Superior temporal gyrus (tissue), 1 donor: ENCODE measurements around the gene MRRF.
"Not testable (repeated sequence)": the region's sequence is repeated elsewhere in the genome, so short reads cannot be mapped to it uniquely, and the experiment has no call there.

ENCODE experiments used
- DNase-seq: peaks from one replicate; pipeline ENCODE4 v3.0.0-alpha.2; 2016; ENCODE audit errors: extremely low spot score

Gene MRRF

DNA sequence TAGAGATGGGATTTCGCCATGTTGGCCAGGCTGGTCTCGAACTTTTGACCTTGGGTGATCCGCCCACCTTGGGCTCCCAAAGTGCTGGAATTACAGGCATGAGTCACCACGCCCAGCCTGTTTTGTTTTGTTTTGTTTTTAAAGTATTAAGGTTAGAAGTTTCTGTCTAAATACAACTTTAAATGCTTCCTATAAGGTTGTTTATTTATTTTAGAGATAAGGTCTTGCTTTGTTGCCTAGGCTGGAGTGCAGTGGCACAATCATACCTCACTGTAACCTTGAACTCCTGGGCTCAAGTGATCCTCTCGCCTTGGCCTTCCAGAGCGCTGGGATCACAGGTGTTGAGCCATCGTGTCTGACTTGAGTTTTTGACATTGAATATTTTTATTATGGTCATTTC is 11.4 kb downstream of the MRRF start:
- no peak for DNase-seq

DNA sequence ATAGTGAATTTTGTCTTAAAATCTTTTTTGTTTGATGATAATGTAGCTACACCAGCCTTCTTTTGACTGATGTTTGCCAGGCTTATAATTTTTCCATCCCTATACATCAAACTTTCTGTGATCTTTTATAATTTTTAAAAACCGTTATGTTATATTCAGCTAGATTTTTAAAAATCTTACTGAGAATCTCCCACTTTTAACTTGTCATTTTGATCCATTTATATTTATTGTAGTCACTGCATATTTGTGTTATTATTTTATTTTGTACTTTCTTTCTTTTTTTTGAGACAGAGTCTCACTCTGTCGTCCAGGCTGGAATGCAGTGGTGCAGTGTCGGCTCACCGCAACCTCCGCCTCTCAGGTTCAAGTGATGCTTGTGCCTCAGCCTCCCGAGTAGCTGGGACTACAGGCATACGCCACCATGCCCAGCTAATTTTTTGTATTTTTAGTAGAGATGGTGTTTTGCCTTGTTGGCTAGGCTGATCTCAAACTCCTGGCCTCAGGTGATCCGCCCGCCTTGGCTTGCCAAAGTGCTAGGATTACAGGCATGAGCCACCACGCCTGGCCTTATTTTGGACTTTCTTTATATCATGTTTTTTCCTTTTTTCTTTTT is 12.7 kb downstream of the MRRF start:
- DNase-seq, result no peak

DNA sequence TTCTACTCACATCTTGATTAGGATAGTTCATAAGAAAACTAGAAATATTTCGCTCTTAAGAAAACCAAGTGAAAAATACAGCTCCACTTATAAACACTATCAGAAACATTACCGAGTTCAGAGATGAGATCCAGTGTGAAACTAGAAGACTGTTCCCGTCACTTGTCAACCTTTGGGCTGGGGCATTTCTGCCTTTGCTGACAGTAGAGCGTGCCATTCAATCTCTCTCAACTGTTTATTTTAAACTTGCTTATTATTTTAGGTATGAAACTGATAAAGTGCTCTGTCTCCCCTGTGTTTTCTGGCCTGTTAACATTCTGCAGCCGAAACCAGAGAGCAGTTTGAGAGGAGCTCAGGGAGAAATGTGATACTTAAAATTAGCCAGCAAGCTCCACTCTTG is 16.7 kb downstream of the MRRF start:
- DNase-seq, result no peak

DNA sequence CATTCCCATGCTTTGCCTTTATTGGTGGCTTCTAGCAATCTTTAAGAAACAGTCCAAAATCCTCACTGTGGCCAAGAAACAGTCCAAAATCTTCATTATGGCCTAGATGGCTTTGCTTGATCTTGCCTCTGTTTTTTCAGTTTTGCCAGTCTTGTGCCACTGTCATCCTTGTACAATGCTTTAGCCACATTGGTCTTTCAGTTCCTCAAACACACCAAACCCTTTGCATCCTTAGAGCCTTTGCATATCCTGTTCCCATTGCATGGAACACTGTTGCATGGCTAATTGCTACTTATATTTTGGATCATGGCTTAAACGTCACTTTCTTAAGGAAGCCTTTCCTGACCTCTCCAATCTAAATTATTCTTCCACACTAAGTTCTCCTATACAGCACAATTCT is 22.1 kb downstream of the MRRF start:
- no peak for DNase-seq

DNA sequence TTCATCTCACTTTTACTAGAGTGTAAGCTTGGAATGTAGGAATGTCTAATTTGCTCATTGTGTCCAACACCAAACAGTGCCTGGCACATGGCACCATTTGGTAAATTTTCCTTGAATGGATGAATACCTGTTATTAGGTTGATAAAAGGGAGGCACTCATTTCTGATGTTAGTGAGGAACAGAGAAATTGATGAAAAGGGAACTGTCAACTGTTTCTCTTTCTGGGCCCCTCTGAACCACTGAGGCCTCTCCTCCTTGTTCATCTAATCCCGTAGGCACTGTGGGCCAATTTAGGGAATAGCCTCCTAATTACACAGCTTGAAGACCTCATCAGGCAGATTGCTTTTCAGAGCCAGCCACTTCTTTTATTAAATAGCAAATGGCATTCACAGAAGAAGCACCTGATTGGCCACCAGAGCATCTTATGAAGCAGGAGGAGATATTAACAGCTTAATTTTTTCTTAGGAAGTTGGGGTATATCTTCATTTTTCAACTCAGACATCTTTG is 22.6 kb downstream of the MRRF start:
- no peak for DNase-seq

DNA sequence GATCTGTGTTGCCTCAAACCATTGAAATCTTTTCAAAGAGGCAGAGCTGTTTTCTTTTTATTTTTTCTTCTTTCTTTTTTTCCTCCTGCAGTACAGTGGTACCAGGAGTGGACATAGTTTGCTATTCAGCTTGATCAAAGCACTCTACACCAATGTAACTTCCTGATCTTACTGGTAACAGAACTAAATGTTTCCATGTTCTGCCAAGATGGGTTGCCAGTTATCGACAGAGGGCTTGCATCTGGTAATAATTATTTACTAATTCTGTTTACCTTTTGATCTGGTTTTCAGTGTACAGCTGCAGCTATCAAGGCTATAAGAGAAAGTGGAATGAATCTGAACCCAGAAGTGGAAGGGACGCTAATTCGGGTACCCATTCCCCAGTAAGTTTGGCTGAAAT is 26.8 kb downstream of the MRRF start:
- no peak for DNase-seq

DNA sequence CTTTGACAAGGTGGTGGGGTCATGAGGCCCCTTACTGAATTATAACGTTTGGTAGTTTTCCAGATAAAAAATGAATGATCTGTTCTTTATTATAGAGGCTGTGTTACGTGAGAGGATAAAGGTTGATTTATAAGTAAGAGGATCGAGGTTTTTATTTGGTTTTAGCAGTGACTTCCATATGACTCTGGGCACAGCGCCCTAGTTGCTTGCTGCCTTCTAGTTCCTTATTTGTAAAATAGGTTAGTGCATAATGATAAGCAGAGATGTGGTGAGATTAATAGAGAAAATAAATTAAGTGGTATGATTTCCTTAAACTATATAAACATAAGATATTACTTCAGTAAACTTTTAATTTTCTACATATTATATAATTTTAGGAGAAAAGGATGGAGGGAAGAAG is 29.8 kb downstream of the MRRF start:
- DNase-seq, result no peak

DNA sequence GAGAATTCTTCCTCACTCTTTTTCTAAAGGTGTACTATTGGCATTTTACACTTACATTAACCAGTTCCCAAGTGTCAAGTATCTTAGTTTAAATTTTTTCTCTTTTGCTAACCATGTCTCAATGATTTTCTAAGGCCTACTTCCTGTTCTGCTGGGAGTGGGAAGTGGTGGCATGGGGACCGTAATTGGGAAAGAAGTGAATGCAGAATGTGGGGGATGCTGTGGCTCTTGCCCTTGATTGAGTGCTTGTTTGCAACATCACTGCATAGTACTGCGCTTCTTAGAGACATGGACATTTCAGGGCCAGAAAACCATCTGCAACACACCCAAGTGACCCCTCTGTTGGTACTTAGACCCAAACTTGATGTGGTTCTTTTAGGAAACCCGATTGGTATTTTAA is 32.8 kb downstream of the MRRF start:
- DNase-seq, result no peak

DNA sequence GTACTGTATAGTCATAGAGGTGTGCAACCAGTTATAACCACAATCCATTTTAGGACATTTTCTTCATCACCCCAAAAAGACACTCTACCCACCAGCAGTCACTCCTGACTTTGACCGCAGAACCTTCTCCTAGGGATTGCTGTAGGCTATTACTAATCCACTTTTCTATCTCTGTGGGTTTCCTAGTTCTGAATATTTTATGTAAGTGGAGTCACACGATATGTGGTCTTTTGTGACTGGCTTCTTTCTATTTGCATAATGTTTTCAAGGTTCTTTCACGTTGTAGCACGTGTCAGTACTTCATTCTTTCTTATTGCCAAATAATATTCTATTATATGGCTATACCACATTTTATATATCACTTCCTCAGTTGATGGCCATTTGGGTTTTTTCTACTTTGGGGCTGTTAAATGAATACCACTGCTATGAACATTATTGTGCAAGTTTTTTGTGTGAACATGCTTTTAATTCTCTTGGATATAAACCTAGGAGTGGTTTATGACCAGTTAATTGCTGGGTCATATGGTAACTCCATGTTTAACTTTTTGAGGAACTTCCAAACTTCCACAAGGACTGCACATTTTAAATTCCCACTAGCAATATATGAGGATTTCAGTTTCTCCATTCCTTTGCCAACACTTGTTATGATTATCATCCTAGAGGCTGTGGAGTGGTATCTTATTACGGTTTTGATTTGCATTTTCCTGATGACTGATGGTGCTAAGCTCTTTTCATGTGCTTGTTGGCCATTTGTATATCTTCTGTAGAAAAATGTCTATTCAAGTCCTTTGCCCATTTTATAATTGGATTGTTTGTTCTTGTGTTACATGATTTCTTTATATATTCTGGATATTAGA is 37.8 kb downstream of the MRRF start:
- DNase-seq, result no peak

DNA sequence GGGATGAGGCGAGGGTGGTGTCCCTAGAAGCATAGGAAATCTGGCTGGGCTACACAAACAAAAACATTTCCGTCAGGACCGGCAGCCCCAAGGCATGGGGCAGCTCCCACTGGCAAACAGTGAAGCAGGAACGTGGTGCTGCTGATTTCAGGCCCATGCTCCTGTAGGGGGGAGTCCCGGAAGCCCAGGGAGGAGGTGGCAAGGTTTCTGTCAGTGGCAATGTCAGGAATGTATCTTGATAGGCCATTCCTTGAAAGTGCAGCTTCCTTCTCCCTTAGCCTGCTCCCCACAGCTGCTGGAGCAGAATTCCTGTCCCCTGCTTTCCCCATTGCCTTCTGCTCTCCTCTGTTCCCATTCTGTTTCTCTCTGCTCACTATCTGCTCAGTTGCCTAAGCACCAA is 42.4 kb downstream of the MRRF start:
- no peak for DNase-seq

DNA sequence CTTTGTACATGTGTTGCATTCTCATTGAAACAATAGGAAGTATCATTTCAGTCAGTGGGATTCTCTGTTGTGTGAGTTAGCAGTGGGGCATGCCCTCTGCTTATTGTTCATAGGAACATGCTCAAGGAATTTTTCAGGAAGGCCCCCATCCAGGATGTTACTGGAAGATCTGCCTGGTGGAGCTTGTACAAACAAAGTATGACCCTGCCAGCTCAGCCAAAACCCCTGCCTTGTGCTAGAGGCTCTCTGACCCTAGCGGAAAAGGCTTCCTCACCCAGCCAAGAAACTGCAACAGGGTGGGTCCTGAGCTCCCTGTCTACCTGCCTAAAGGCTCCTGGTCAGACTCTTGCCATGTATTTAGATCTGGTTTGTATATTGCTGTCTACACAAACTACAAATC is 43.2 kb downstream of the MRRF start:
- no peak for DNase-seq

DNA sequence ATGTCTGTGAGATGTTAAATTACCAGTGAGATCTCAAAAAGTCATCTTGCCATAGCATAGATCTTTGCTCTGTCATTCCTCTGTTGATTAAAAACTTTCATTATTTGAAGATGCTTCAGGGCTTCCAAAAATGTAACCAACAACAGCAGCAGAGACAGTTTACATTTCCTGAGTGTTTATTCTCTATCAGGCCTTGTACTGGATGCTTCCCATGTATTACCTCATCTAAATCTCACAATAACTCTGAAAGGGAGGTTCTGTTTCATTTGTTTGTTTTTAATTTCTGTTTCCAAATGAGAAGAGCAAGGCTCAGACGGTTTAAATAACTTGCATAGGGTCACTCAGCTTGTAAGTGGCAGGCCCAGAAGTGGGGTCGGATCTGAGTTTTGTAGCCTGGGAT is 45.2 kb downstream of the MRRF start:
- DNase-seq, result no peak

DNA sequence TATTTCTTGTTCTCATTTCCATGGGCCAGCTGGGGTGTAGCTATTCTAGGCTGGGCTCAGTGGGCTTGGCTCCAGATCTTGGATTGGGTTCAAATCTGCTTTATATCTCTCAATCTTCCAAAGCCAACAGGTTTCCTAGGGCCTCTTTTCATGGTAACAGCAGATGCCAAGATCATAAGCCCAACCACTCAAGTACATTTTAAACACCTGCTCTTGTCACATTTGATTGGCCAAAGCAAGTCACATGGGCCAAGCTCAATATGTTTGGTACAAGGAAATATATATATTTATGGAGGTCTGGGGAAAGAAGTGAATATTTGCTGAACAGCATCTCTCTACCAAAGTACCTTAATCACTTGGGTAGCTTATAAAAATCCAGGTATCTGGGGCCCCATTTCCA is 49.5 kb downstream of the MRRF start:
- no peak for DNase-seq

DNA sequence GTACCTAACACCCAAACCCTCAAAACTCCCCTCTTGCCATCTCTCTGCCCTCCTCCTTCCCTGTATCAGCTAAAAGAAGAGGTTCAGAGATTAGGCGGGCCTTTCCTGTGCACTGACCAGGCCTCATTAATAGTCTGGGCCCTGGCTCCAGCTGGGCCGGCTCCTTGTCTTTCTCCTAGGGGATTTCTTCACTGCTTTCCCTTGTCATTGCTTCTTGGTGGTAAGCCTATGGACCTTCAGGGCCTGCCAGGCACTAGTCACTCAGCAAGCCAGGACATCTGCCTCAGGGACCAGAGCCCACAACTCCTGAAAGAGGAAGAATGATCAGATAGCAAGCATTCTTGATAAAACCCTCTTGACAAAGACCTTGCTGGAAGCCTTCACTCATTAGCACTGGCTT is 50.9 kb downstream of the MRRF start:
- no peak for DNase-seq

DNA sequence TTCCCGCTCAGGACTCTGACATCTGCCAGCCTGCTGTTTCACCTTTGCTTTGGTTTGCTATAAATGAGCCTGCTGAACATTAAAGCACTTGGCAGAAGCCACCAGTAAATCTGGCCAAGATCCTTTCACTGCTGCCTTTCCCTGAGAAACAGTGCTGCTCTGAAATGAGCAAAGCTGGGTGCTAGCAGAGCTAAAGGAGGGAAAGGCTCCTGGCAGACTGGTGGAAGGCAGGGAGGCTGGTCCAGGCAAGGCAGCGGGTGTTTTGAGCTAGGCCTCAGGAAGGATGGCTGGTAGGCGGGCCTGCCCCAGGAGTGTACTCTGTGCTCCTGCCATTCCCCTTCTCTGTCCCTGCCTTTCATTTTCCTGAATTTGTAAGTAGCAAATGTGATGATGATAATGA is 53.6 kb downstream of the MRRF start:
- peak; percentile 64 for DNase-seq

DNA sequence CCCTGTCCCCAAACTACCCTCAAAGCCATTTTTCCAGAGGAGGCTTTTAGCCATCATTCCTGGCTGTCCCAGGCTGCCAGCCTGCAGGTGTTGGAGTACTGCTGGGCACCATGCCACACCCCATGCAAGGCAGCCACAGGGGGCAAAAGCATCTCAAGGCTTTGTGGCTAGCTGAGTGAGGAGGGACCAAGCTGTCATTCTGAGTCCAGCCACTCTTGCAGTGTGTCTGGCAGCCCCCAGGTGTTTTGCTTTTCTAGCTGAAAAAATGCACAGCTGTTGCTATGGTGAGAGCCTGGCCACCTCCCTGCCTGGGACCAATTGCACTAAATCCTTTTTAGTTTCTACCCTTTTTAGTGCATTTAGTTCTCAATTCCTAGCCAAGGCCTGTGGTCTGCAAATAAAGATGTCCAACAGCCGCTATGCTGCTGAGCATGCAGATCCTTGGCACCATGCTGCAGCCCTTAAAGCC is 55.8 kb downstream of the MRRF start:
- DNase-seq, result peak; percentile 40

DNA sequence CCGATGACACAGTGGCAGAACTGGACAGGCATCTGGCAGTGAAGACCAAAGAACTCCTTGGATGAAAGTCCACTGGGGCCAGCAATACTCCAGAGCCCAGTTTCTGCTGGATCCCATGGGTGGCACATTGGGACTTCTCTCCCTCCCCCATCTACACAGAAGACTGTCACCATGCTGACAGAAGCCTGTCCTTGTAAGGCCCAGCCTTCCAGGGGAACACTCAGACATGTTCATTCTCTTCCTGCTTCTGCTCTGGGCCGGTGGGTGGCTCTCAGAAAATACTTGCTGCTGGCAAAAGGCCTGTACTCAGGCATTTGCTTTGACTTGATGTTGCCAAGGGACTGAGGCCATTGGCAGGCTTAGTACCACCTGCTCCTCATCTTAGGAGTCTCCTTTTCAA is 57.9 kb downstream of the MRRF start:
- no peak for DNase-seq

DNA sequence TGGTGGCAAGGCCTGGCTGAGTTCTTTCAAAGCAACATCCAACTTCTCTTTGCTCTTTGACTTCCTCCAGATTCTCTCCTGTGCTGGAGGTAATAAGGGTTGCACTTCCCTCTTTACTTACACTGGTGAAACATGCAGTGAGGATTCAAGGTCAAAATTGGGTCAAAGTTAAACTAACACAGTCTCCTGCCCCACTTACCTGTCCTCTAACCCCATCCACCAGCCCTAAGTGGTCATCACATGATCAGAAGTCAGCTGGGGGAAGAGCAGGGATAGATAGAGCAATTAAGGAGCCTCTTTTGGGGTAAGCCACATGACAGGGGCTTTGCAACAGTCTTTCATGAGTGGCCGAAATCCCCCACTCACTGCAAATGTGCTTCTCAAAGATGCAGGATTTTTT is 60.0 kb downstream of the MRRF start:
- not testable (repeated sequence) for DNase-seq

DNA sequence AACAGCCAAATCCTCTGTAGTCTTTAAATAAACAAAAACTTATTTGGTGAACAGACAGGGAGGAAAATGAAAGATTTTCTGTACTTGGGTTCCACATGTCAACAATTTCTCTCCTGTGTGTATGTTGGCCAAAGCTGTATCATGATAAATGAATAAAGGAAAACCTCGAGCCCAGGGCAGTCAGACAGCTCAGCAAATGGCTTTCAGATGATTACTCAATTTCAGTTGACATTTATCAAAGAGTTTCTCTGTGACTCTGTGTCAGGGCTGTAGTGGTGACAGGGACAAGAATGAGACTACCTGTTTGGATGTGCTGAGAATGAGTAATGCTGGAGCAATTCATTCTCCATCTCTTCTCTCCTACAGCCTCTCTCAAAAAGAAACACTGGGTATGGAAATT is 60.4 kb downstream of the MRRF start:
- DNase-seq, result no peak

DNA sequence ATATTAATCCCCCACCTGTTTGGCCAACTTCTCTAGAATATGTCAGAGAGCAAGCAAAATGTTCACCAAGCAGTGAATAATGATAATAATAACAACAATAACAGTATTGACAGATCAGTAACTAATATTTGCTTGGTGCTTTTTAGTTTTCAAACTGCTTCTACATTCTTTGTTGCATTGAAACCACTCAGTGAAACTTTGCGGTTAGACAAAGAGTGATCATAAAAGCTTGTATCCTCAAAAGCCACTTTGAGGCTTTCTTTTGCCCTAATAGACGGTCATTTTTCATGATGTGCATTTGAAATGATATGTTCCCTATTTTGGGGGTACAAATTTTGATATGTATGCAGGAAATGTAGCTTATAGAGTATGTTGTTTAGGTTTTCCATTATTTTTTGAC is 62.5 kb downstream of the MRRF start:
- no peak for DNase-seq

DNA sequence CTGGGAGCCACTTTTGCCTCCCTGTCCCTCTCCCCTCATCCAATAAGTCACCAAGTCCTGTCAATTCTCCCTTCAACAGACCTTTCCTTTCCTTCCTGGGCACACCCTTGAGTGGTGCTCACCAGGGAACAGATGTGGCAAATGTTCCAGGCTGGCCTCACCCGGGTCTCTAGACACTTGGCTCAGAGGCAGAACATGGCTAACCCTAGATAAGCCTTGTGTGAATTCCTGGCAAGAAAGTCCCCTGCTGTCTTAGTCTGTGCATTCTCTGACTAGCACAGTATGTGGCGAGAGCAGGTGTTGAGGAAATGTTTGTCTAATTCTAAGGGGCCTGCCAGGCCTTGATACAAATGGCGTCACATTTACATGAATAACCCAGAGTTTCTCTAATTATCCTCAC is 64.9 kb downstream of the MRRF start:
- DNase-seq, result no peak

DNA sequence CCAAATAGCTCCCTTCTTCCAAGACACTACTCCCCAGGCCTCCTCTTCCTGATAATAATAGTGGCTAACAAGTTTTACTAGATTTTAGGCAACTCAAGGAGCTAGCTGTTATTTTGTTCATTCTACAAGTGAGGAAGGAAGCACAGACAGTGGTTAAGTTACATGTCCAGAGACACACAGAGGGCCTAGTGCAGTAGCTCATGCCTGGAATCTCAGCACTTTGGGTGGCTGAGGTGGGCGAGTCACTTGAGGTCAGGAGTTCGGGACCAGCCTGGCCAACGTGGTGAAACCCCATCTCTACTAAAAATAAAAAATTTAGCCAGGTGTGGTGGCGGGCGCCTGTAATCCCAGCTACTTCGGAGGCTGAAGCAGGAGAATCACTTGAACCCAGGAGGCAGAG is 65.8 kb downstream of the MRRF start:
- not testable (repeated sequence) for DNase-seq

DNA sequence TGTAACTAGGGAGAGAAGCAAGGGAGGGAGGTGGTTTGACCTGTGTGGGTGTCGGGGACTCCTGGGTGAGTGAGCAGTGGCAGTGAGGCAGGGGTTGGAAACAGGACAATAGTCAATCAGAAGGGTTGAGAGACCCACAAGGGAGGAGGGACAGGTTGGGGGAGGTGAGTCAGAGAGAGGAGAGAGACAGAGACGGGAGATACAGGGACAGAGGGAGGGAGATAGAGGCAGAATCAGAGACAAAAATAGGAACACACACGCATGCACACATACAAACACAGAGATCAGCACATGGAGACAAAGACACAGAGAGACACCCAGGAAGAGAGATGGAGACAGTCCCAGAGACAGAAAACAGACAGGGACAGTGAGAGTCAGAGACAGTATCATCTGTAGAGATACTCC is 66.8 kb downstream of the MRRF start:
- no peak for DNase-seq
